HG02884 (cell line): ENCODE results near the gene RERE.
A peak's percentile ranks its signal among the peaks of the same experiment; 100 is the strongest.

Source experiments
- ATAC-seq: cut with Tn5 transposase; IDR thresholded peaks from one replicate; pipeline ENCODE4 v1.9.1; 2021; ENCODE audit warnings: mild to moderate bottlenecking, moderate library complexity; ENCODE audit not compliant: unreplicated experiment

RERE gene

GRCh38 chr1:8554956-8555534 lies 262.4 kb downstream of the RERE start:
- ATAC-seq: no peak

- no peak for ATAC-seq
Observed at GRCh38 chr1:8552820-8553397, 264.5 kb downstream of the RERE start.

- no peak for ATAC-seq
Observed at GRCh38 chr1:8551613-8552489, 265.6 kb downstream of the RERE start.

- ATAC-seq: no peak
Observed at GRCh38 chr1:8551057-8551456, 266.4 kb downstream of the RERE start.

GRCh38 chr1:8547791-8548190 lies 269.6 kb downstream of the RERE start:
- ATAC-seq: no peak

- no peak for ATAC-seq
Observed at GRCh38 chr1:8545078-8545477, 272.4 kb downstream of the RERE start.

GRCh38 chr1:8544644-8545043 lies 272.8 kb downstream of the RERE start:
- no peak for ATAC-seq

GRCh38 chr1:8543965-8544364 lies 273.5 kb downstream of the RERE start:
- no peak for ATAC-seq

GRCh38 chr1:8541961-8542521 lies 275.4 kb downstream of the RERE start:
- no peak for ATAC-seq

- no peak for ATAC-seq
Observed at GRCh38 chr1:8540971-8541370, 276.5 kb downstream of the RERE start.

- no peak for ATAC-seq
Observed at GRCh38 chr1:8540261-8540941, 277.0 kb downstream of the RERE start.

- no peak for ATAC-seq
Observed at GRCh38 chr1:8539683-8540082, 277.8 kb downstream of the RERE start.

GRCh38 chr1:8538502-8538901 lies 278.9 kb downstream of the RERE start:
- no peak for ATAC-seq

- ATAC-seq: no peak
Observed at GRCh38 chr1:8537991-8538390, 279.4 kb downstream of the RERE start.

- no peak for ATAC-seq
Observed at GRCh38 chr1:8536515-8536914, 280.9 kb downstream of the RERE start.

GRCh38 chr1:8533907-8534306 lies 283.5 kb downstream of the RERE start:
- ATAC-seq: no peak

- ATAC-seq: no peak
Observed at GRCh38 chr1:8533124-8533523, 284.3 kb downstream of the RERE start.

GRCh38 chr1:8529901-8530300 lies 287.5 kb downstream of the RERE start:
- ATAC-seq: no peak

GRCh38 chr1:8527941-8528340 lies 289.5 kb downstream of the RERE start:
- ATAC-seq: no peak

GRCh38 chr1:8525558-8526275 lies 291.7 kb downstream of the RERE start:
- ATAC-seq: peak; percentile 59

- no peak for ATAC-seq
Observed at GRCh38 chr1:8525216-8525557, 292.3 kb downstream of the RERE start.
